Stimulated activated naive CD8-positive, alpha-beta T cell treated with anti-CD3 and anti-CD28 coated beads, Interleukin-15, Interleukin-2, amounts not matched to agents 100 ng/mL and 50 ng/mL, for 24 hours (primary cell): ENCODE results near the gene MAST4.

Experiments
- H3K27ac Mint-ChIP-seq: one replicate; pipeline ENCODE4 v1.8.0; 2021; ENCODE audit warnings: mild to moderate bottlenecking, mixed read lengths
- H3K27me3 Mint-ChIP-seq: one replicate; pipeline ENCODE4 v1.8.0; 2021; ENCODE audit warnings: mixed read lengths
- H3K36me3 Mint-ChIP-seq: one replicate; pipeline ENCODE4 v1.8.0; 2021; ENCODE audit warnings: low read depth, mixed read lengths
- H3K4me1 Mint-ChIP-seq: one replicate; pipeline ENCODE4 v1.8.0; 2021; ENCODE audit warnings: low read depth, mixed read lengths
- H3K4me3 Mint-ChIP-seq: one replicate; pipeline ENCODE4 v1.8.0; 2021; ENCODE audit warnings: mild to moderate bottlenecking, mixed read lengths
- H3K9me3 Mint-ChIP-seq: one replicate; pipeline ENCODE4 v1.8.0; 2021; ENCODE audit warnings: mixed read lengths

Gene MAST4

DNA sequence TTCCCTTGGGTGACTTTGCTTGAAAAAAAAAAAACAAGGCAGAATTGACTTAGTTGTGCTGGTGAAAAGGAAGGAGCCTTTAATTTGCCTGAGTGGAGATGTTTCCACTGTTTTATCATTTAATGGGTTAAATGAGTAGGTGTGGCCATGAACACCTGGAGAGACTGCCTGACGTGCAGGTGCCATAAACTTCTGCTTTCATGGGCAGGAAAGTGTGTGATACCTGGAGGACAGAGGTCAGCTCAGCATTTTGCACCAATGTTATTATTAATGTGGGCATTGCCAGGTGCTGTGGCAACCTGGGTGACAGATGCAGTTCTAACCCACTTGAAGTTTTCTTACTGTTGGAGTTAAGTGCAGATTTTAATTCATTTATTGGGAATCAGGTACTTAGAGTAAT, 455.0 kb downstream of the MAST4 start:
- Mint-ChIP-seq H3K4me3 (no peak overlapping the region), H3K27ac (no peak overlapping the region), H3K36me3 (peaks cover 10% of the 10 kb centered on the region), H3K27me3 (no peaks in the 10 kb centered on the region), H3K9me3 (no peaks in the 10 kb centered on the region), H3K4me1 (peaks cover 13% of the 10 kb centered on the region)

DNA sequence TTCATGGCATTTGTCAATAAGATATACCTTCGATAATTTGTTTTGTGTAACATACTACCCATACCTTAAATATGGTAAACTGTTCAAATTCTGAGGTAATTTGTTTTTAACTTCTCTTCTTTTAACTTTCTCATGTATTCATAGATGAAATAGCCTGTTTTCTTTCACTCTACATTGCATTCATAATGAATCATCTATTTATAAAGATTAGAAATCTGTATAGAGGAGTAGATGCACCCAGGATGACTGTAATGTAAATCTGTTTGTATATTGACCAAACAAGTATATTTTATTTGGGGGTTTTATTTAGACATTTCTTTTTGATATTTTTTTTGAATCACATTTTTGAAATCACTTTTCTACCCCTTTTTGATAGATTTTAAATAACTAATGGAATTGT, 455.8 kb downstream of the MAST4 start:
- Mint-ChIP-seq H3K9me3 (no peaks in the 10 kb centered on the region), H3K27me3 (no peaks in the 10 kb centered on the region), H3K4me1 (peaks cover 13% of the 10 kb centered on the region), H3K27ac (no peak overlapping the region), H3K36me3 (peaks cover 10% of the 10 kb centered on the region), H3K4me3 (no peak overlapping the region)

- Mint-ChIP-seq H3K4me3 (no peak overlapping the region), H3K27me3 (no peaks in the 10 kb centered on the region), H3K9me3 (no peaks in the 10 kb centered on the region), H3K36me3 (peaks cover 10% of the 10 kb centered on the region), H3K27ac (no peak overlapping the region), H3K4me1 (peaks cover 13% of the 10 kb centered on the region)
These were observed 457.0 kb downstream of the MAST4 start for GRCh38 chr5:67053229-67053628.

DNA sequence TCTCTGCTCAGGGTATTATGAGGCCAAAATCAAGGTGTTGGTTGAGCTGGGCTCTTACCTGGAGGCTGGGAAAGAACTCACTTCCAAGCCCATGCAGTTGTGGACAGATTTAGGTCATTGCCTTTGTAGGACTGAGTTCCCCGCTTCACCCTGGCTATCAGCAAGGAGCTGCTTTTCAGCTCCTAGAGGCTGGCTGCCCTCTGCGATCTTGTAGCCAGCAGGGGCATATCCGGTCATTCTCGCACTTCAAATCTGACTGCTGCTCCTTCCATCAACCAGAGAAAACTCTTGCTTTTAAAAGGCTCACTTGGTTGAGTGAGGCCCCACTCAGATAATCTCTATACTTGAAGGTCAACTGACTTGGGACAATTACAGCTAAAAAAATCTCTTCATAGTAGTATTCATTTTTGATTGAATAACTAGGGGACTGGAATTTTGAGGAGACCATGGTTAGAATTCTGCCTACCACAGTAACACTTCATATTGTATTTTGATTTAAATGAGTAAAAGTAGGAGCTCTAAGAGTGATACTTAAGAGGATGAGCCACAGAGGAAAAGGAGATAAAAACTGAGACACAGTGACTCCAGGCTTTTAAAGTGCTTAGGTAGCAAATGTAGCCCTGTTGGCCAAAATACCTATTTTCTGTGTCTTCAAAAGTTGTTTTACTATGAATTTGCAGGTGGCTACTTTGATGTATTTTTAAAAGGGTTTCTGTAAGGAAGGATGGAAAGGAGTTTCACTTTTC, 463.0 kb downstream of the MAST4 start:
- H3K4me1 Mint-ChIP-seq = peaks cover 13% of the 10 kb centered on the region
- no peaks in the 10 kb centered on the region for H3K27me3 Mint-ChIP-seq
- H3K4me3 Mint-ChIP-seq = no peak overlapping the region
- H3K27ac Mint-ChIP-seq = no peak overlapping the region
- peaks cover 19% of the 10 kb centered on the region for H3K36me3 Mint-ChIP-seq
- H3K9me3 Mint-ChIP-seq = no peaks in the 10 kb centered on the region

DNA sequence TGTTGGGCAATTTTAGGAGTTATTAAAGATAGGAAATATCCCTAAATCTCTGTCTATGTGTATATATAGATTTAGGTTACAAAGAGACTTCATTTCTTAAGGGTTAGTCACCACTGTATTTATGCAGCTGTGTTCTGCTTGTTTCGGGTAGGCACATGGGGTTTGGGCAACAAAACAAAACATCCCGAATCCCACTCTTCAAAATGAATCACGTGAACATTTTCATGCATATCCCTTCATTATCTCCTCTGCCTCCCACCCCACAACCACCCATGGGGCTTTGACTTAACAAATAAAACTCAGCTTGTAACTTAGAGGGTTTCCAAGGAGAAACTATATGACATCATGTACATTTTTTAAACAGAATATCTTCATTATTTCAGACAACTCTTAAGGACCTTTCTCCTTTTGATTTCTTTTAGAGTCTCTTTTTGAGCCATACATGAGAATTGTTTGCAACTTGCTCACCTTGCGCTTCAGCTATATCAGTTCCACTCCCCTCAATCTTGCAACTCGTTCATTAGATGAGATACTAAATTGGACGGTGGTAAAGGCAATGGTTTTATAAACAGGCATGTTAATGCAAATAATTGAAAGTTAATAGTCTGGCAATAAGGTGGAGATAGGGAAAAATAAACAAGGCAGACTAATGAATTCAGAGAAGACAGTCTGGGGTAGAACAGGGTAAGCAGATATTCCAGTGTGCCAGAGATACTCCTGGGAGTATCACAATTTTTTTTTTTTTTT, 463.7 kb downstream of the MAST4 start:
- H3K36me3 Mint-ChIP-seq = peaks cover 18% of the 10 kb centered on the region
- no peaks in the 10 kb centered on the region for H3K9me3 Mint-ChIP-seq
- H3K27ac Mint-ChIP-seq = no peak overlapping the region
- no peak overlapping the region for H3K4me3 Mint-ChIP-seq
- H3K27me3 Mint-ChIP-seq = no peaks in the 10 kb centered on the region
- peaks cover 17% of the 10 kb centered on the region for H3K4me1 Mint-ChIP-seq

- H3K36me3 Mint-ChIP-seq = peaks cover 15% of the 10 kb centered on the region
- no peak overlapping the region for H3K4me3 Mint-ChIP-seq
- H3K9me3 Mint-ChIP-seq = no peaks in the 10 kb centered on the region
- no peak overlapping the region for H3K27ac Mint-ChIP-seq
- H3K27me3 Mint-ChIP-seq = no peaks in the 10 kb centered on the region
- peaks cover 25% of the 10 kb centered on the region for H3K4me1 Mint-ChIP-seq
These were observed 465.3 kb downstream of the MAST4 start for GRCh38 chr5:67061511-67061910.

DNA sequence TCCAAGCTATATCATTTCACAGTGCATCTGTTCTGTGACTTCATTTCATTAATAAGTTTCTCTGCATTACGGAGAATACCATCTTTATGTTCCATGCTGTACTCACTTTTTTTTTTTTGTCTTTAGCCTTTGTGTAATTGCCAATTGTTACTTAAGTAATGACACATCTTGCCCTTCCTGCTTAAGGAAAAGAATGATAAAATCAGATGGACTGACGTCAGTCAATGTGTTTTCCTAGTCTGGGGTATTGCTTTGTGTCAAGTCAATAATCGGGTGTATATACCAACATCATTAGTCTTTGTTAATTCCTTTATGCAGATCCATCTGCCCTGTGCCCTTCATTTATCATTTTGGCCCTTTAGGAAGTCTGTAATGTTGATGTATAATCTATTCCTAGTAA, 466.9 kb downstream of the MAST4 start:
- Mint-ChIP-seq H3K4me3 (no peak overlapping the region), H3K36me3 (peaks cover 16% of the 10 kb centered on the region), H3K27ac (no peak overlapping the region), H3K4me1 (peaks cover 25% of the 10 kb centered on the region), H3K9me3 (no peaks in the 10 kb centered on the region), H3K27me3 (no peaks in the 10 kb centered on the region)

DNA sequence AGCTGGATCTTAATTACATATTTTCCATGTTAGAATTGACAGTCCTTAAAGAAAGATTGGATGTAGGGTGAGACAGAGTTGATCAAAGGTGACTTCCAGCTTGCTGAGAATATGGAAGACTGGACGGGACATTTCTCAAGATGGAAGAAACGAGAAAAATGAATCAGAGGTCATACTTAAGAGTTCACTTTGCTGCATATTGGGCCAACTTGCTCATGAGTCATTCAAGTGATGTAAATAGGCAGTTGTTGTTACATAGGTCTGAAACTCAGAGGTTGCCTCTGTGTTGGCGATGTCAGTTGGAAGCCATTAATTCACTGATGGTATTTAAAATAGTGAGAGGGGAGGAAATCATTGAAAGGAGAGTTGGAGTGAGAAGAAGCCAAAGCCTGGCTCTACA, 467.6 kb downstream of the MAST4 start:
- H3K27ac Mint-ChIP-seq = no peak overlapping the region
- H3K36me3 Mint-ChIP-seq = peaks cover 19% of the 10 kb centered on the region
- H3K9me3 Mint-ChIP-seq = no peaks in the 10 kb centered on the region
- peaks cover 25% of the 10 kb centered on the region for H3K4me1 Mint-ChIP-seq
- H3K4me3 Mint-ChIP-seq = no peak overlapping the region
- H3K27me3 Mint-ChIP-seq = no peaks in the 10 kb centered on the region

DNA sequence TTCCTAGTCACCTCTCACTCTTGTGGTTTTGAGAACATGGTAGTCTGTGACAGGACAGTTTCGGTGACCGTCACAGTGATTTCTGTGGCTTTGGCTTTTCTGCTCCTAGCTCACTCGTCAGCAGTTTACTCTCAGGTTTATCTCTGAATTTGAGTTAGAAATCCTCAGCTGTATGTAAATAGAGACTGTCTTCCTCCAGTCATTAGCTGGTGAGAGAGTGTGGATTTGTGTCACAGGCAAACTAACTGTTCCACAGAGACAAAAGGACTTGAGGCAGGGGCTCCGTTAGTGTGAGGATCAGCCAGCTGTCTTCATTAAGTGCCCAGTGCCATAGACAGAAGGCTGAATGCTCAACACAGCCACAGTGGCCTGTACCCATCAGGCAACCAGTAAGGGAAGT, 469.0 kb downstream of the MAST4 start:
- Mint-ChIP-seq H3K27me3 (no peaks in the 10 kb centered on the region), H3K9me3 (no peaks in the 10 kb centered on the region), H3K4me3 (no peak overlapping the region), H3K27ac (no peak overlapping the region), H3K4me1 (peaks cover 25% of the 10 kb centered on the region), H3K36me3 (peaks cover 16% of the 10 kb centered on the region)

GRCh38 chr5:67065696-67066095, 469.5 kb downstream of the MAST4 start:
- Mint-ChIP-seq H3K4me3 (no peak overlapping the region), H3K4me1 (peaks cover 25% of the 10 kb centered on the region), H3K36me3 (peaks cover 16% of the 10 kb centered on the region), H3K27me3 (no peaks in the 10 kb centered on the region), H3K9me3 (no peaks in the 10 kb centered on the region), H3K27ac (no peak overlapping the region)

DNA sequence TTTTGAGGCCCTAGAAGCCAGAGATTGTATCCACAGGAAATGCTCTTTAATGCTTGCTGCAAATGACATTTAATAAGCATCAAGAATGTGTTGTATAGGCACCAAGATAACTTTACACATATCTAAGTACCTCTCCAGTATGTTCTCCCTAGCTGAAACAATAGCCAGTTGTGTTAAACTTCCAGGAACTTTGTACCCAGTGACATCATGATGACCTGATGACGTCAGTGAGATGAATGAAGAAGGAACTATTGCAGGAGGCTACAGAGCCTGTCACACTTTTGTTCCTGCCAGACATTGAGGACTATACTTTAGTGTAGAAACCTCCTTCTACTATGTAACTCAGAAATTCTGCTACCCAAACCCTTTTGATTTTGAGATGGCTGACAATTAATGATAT, 470.6 kb downstream of the MAST4 start:
- peaks cover 16% of the 10 kb centered on the region for H3K36me3 Mint-ChIP-seq
- no peak overlapping the region for H3K27ac Mint-ChIP-seq
- H3K27me3 Mint-ChIP-seq = no peaks in the 10 kb centered on the region
- H3K4me1 Mint-ChIP-seq = peaks cover 25% of the 10 kb centered on the region
- H3K4me3 Mint-ChIP-seq = no peak overlapping the region
- no peaks in the 10 kb centered on the region for H3K9me3 Mint-ChIP-seq

- peaks cover 1% of the 10 kb centered on the region for H3K36me3 Mint-ChIP-seq
- no peak overlapping the region for H3K4me3 Mint-ChIP-seq
- H3K27me3 Mint-ChIP-seq = no peaks in the 10 kb centered on the region
- no peaks in the 10 kb centered on the region for H3K4me1 Mint-ChIP-seq
- H3K27ac Mint-ChIP-seq = no peak overlapping the region
- no peaks in the 10 kb centered on the region for H3K9me3 Mint-ChIP-seq
These were observed 477.0 kb downstream of the MAST4 start for GRCh38 chr5:67073045-67073680.

GRCh38 chr5:67077296-67077695, 481.1 kb downstream of the MAST4 start:
- Mint-ChIP-seq H3K9me3 (no peaks in the 10 kb centered on the region), H3K36me3 (no peaks in the 10 kb centered on the region), H3K27me3 (no peaks in the 10 kb centered on the region), H3K4me3 (no peak overlapping the region), H3K27ac (no peak overlapping the region), H3K4me1 (no peaks in the 10 kb centered on the region)

DNA sequence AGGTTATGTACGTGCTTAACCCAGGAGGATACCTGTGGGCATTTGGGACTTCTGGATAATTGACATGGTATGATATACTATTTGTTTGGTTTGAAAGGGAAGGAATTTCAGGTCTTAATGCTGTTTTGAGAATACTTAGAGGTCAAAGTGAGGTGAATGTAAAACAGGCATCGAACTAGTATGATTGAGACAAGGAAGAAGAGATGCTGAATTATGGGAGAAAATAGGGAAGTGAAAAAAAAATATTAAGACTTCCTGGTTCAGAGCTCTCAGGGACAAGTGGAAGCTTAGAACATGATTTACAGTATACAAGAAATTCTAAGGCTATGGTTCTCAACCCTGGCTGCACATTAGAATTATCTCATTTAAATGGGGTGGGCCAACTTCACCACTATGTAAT, 485.1 kb downstream of the MAST4 start:
- Mint-ChIP-seq H3K9me3 (no peaks in the 10 kb centered on the region), H3K4me1 (peaks cover 9% of the 10 kb centered on the region), H3K36me3 (no peaks in the 10 kb centered on the region), H3K4me3 (no peak overlapping the region), H3K27me3 (no peaks in the 10 kb centered on the region), H3K27ac (no peak overlapping the region)

DNA sequence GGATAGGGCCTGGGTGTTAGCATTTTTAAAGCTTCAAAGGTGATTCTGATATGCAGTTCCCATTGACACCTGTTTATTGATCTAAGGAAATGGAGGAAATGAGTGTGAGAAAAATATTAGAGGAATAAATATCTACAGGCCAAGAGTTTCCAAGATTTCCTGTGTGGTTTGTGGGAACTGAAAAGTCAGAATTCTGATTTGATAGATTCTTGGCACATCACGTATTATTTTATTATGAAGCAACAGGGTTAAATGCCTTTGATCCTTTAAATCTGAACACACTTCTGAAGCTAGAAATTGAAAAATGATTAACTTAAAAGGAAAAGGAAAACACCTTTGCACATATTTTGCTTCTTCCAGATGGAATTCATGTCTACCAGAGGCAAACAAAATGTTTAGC, 486.7 kb downstream of the MAST4 start:
- Mint-ChIP-seq H3K27me3 (no peaks in the 10 kb centered on the region), H3K4me3 (no peak overlapping the region), H3K4me1 (peaks cover 9% of the 10 kb centered on the region), H3K36me3 (no peaks in the 10 kb centered on the region), H3K9me3 (no peaks in the 10 kb centered on the region), H3K27ac (no peak overlapping the region)
